Measurements from ENCODE around the gene TM4SF4. TPM values are rescaled to one million over a fixed set of nuclear protein-coding genes. Genes with fewer than 3 reads are reported as not detected.

Gene TM4SF4
- total and polyA plus RNA-seq, 2 experiments from 2014 or later, result not detected

GRCh38 chr3:149494759-149495580 lies 20.5 kb downstream of the TM4SF4 start (continued):
- no peak for TF ChIP-seq ZNF462 (CRISPR knock-in tag; IDR thresholded peaks at IDR 0.05)
- no peak for TF ChIP-seq POLR2AphosphoS5 (IDR thresholded peaks at IDR 0.05; ENCODE audit: low read depth)

GRCh38 chr3:149495581-149496125 lies 21.2 kb downstream of the TM4SF4 start:
- H3K4me3 ChIP-seq, result no peak overlapping the region
- 0 out of 2 replicates have a peak, but pooled peaks cover 6% of the 10 kb centered on the region for H3K9me2 ChIP-seq (ENCODE audit: insufficient read depth)
- ATAC-seq (no peak), DNase-seq (ENCODE audit: low spot score) (no peak)
- H3K36me3 ChIP-seq (ENCODE audit: insufficient read depth), result no peaks in the 10 kb centered on the region
- H3K27me3 Mint-ChIP-seq (ENCODE audit: insufficient read depth, low read depth, poor library complexity), result peaks cover 5% of the 10 kb centered on the region
- no peak overlapping the region for H3K27ac ChIP-seq (ENCODE audit: low read depth)
- H2AFZ ChIP-seq, result no peak overlapping the region
- H3K36me3 Mint-ChIP-seq (ENCODE audit: low read depth), result no peaks in the 10 kb centered on the region
- no peak overlapping the region for H3K27ac Mint-ChIP-seq
- no peaks in the 10 kb centered on the region for H3K4me1 ChIP-seq (ENCODE audit: insufficient read depth)
- H3K9me3 Mint-ChIP-seq, result no peaks in the 10 kb centered on the region
- no peak overlapping the region for H3K4me3 Mint-ChIP-seq
- no peaks in the 10 kb centered on the region for H3F3A ChIP-seq (replicated peaks; ENCODE audit: low read depth)
- no peak overlapping the region for H3K4me2 ChIP-seq
- no peaks in the 10 kb centered on the region for H3K27me3 ChIP-seq (ENCODE audit: insufficient read depth)
- H3K79me2 ChIP-seq (replicated peaks; ENCODE audit: insufficient read depth), result no peaks in the 10 kb centered on the region
- peaks cover 8% of the 10 kb centered on the region for H3K4me1 Mint-ChIP-seq
- no peaks in the 10 kb centered on the region for H4K20me1 ChIP-seq (replicated peaks; ENCODE audit: insufficient read depth)
- TF ChIP-seq ZNF331 (CRISPR knock-in tag; IDR thresholded peaks at IDR 0.05; ENCODE audit: low read depth), result no peak
- no peak for TF ChIP-seq REST (IDR thresholded peaks at IDR 0.05; ENCODE audit: unreplicated experiment)
- TF ChIP-seq STAT1 (IDR thresholded peaks at IDR 0.05; ENCODE audit: unreplicated experiment), result no peak
- no peak for TF ChIP-seq CTCF (conservative IDR thresholded peaks at IDR 0.05; ENCODE audit: low read depth in 2 of 2)
- no peak for TF ChIP-seq NANOG (IDR thresholded peaks at IDR 0.05; ENCODE audit: borderline replicate concordance)
- TF ChIP-seq POLR2AphosphoS5 (IDR thresholded peaks at IDR 0.05; ENCODE audit: low read depth), result no peak
- no peak for TF ChIP-seq EZH2phosphoT487 (IDR thresholded peaks at IDR 0.05; ENCODE audit: unreplicated experiment)
- TF ChIP-seq EZH2 (IDR thresholded peaks at IDR 0.05; ENCODE audit: low read depth, unreplicated experiment), result no peak

Measured in GM23338 (cell line).